K562 (cell line): ENCODE measurements around the gene RRP9. TPM values are rescaled to one million over a fixed set of nuclear protein-coding genes. Genes with fewer than 3 reads are reported as not detected.

ENCODE experiments used
- ATAC-seq: fragments of 200-7000 bp; cut with Tn5 transposase; 3 replicates; pipeline ENCODE4 v1.9.1; 2020; ENCODE audit warnings: moderate library complexity
- BruUV-seq: library from RNA; stranded (reverse); fragments of 400-500 nt; replicated peaks from 2 replicates; lab custom pipeline; 2021; lab: Mats Ljungman, UMichigan
- CTCF ChIA-PET: fragments of 300-600 bp; formaldehyde crosslinking; extraction: SDS; loops from one replicate; lab custom pipeline; 2021; ENCODE audit warnings: low intra/inter-chr PET ratio; lab: Yijun Ruan, JAX
- POLR2A ChIA-PET: fragments of 300-600, 350-650 bp; sonication (Branson Sonifier 250); formaldehyde crosslinking; extraction: SDS; loops from one replicate; lab custom pipeline; 2021; ENCODE audit warnings: antibody characterized with exemption, inconsistent platforms; lab: Yijun Ruan, JAX
- DNase-seq, 4 experiments: peaks; one replicate each; pipeline versions ENCODE4 v3.0.0 to v3.0.0-alpha.2; 2011 to 2018; ENCODE audit warnings: low spot score in 3 of 4, mixed read lengths in 3 of 4; ENCODE audit errors: extremely low read depth in 1 of 4
- FAIRE-seq: peaks from 2 replicates; lab custom pipeline; 2011; peaks lifted over from hg19 to GRCh38; lab: Jason Lieb, UNC
- H2AFZ ChIP-seq: 2 replicates; pipeline ENCODE4 v1.6.0; 2011; ENCODE audit warnings: low read depth, low read length, control low read depth, inconsistent platforms
- H3K27ac ChIP-seq: fragments of 200-600 bp; 3 replicates; pipeline ENCODE4 v1.8.0; 2011; ENCODE audit warnings: low read depth, mild to moderate bottlenecking, control low read depth, inconsistent platforms, low read length, moderate library complexity, mixed read lengths; ENCODE audit errors: extremely low read depth
- H3K27me3 ChIP-seq, 2 experiments: fragments of 300-600 bp in 1 of 2; 2 replicates in 1 of 2; 3 replicates in 1 of 2; pipeline versions ENCODE4 v1.6.0 to v1.8.0; 2011; ENCODE audit warnings: inconsistent platforms in 2 of 2, low read length in 2 of 2, mild to moderate bottlenecking in 1 of 2, mixed read lengths in 1 of 2, moderate library complexity in 1 of 2; ENCODE audit not compliant: control insufficient read depth in 2 of 2, insufficient read depth in 2 of 2
- H3K36me3 ChIP-seq: fragments of 300-600 bp; 3 replicates; pipeline ENCODE4 v1.8.0; 2011; ENCODE audit warnings: mild to moderate bottlenecking, low read length, inconsistent platforms; ENCODE audit not compliant: control insufficient read depth, insufficient read depth
- H3K4me1 ChIP-seq, 2 experiments: fragments of 200-600 bp in 1 of 2; replicated peaks in 1 of 2; 2 replicates in 1 of 2; 3 replicates in 1 of 2; pipeline versions ENCODE4 v1.5.1 to v1.8.0; 2011; ENCODE audit warnings: inconsistent platforms in 2 of 2, low read length in 2 of 2, mild to moderate bottlenecking in 1 of 2, mixed read lengths in 1 of 2, moderate library complexity in 1 of 2; ENCODE audit not compliant: control insufficient read depth in 2 of 2, insufficient read depth in 2 of 2
- H3K4me2 ChIP-seq: 2 replicates; pipeline ENCODE4 v1.6.1; 2011; ENCODE audit warnings: low read length, control low read depth, inconsistent platforms, mixed read lengths; ENCODE audit not compliant: insufficient read depth
- H3K4me3 ChIP-seq: fragments of 200-600 bp; sonication (generic), shearing (Covaris generic); 2 replicates; pipeline ENCODE4 v1.5.1; 2016; ENCODE audit warnings: control low read depth, inconsistent platforms
- H3K79me2 ChIP-seq: fragments of 200-600 bp; 3 replicates; pipeline ENCODE4 v1.8.0; 2011; ENCODE audit warnings: low read length, inconsistent platforms; ENCODE audit not compliant: control insufficient read depth, insufficient read depth
- H3K9ac ChIP-seq, 2 experiments: 2 replicates each; pipeline versions ENCODE4 v1.6.0 to v1.6.1; 2011; ENCODE audit warnings: low read depth in 2 of 2, low read length in 2 of 2, control low read depth in 1 of 2, inconsistent platforms in 1 of 2, mild to moderate bottlenecking in 1 of 2, mixed read lengths in 1 of 2; ENCODE audit not compliant: insufficient read depth in 1 of 2
- H3K9me1 ChIP-seq: one replicate; pipeline ENCODE4 v1.6.0; 2011; ENCODE audit warnings: inconsistent platforms, mild to moderate bottlenecking, low read length, moderate library complexity; ENCODE audit not compliant: control insufficient read depth, insufficient read depth
- H3K9me3 ChIP-seq: replicated peaks from 2 replicates; pipeline ENCODE4 v1.5.1; 2011; ENCODE audit warnings: low read depth, low read length, inconsistent platforms; ENCODE audit not compliant: control insufficient read depth, insufficient read depth
- H4K20me1 ChIP-seq: replicated peaks from 2 replicates; pipeline ENCODE4 v1.6.1; 2011; ENCODE audit warnings: low read length, inconsistent platforms, mixed read lengths; ENCODE audit not compliant: control insufficient read depth, insufficient read depth
- KDM5B ChIP-seq: fragments of 200-600 bp; sonication (generic); IDR thresholded peaks from 2 replicates; pipeline ENCODE4 v1.6.1; 2012; ENCODE audit warnings: low read depth, mild to moderate bottlenecking, moderate library complexity, low read length, control low read depth, inconsistent platforms; ENCODE audit not compliant: insufficient replicate concordance
- RAD51 ChIP-seq: fragments of 450-650 bp; IDR thresholded peaks from 2 replicates; pipeline ENCODE4 v1.7.1; 2016; ENCODE audit warnings: low read depth, mild to moderate bottlenecking, borderline replicate concordance
- SPI1 ChIP-seq: IDR thresholded peaks from 2 replicates; pipeline ENCODE4 v1.6.1; 2011; ENCODE audit warnings: low read depth, low read length, control low read depth, borderline replicate concordance
- ZKSCAN1 ChIP-seq: fragments of 150-350 bp; IDR thresholded peaks from 2 replicates; pipeline ENCODE4 v1.6.1; 2016; ENCODE audit warnings: low read depth, low read length
- WGBS: fragments of 100-300 bp; shearing (Covaris generic); methylation state at CpG from one replicate; pipeline ENCODE4 v1.1.6; 2016; ENCODE audit warnings: low coverage, mixed read lengths; ENCODE audit not compliant: insufficient coverage; ENCODE audit errors: missing lambda C conversion rate; 5-methylcytosine and 5-hydroxymethylcytosine counted together
- in situ Hi-C: fragments of 300-500 bp; cut with MboI; formaldehyde crosslinking; loops from 4 replicates; pipeline ENCODE4 v1.15.0; 2018; ENCODE audit warnings: inconsistent platforms, mixed read lengths
- intact Hi-C: fragments of 100-400 bp; cut with micrococcal nuclease; formaldehyde crosslinking; loops from 2 replicates; pipeline ENCODE4 v1.14.2; 2022
- polyA plus RNA-seq, 8 experiments: library from polyadenylated mRNA; depleted of rRNA in 4 of 8; stranded (reverse) in 5 of 8; unstranded in 3 of 8; fragments of >200 nt; fragmentation: Nextera tagmentation in 2 of 8; fragmentation: Illumina TruSeq in 1 of 8; extraction: Ambion mirVana in 2 of 8; extraction: Trizol in 1 of 8; gene quantifications; 2 replicates each; pipeline versions ENCODE4 v1.2.1 to v1.2.3, GENCODE V29; 2011 to 2014; ENCODE audit warnings: inconsistent platforms in 1 of 8, missing spikeins in 1 of 8
- total RNA-seq, 7 experiments: library from RNA; depleted of rRNA in 6 of 7; stranded (reverse); fragments of >200 nt in 6 of 7; fragmentation: Illumina TruSeq in 2 of 7; extraction: Trizol in 2 of 7; gene quantifications; 2 replicates each; pipeline versions ENCODE4 v1.2.1 to v1.2.3, GENCODE V29; 2011 to 2021; ENCODE audit warnings: low replicate concordance in 1 of 7
- TF ChIP-seq, protein P1 (sequence below): fragments of 450-650 bp; conservative IDR thresholded peaks from 2 replicates; pipeline ENCODE4 v1.6.1; 2016; ENCODE audit warnings: missing genetic modification characterization, low read depth, mild to moderate bottlenecking, missing compliant biosample characterization, moderate library complexity

RRP9 gene
- total and polyA plus RNA-seq, 9 of the 15 experiments (the other 6 are each of a cell fraction or from before 2014, with no cell fraction given) = 5.2 to 67.0 (median 45.9) TPM

DNA sequence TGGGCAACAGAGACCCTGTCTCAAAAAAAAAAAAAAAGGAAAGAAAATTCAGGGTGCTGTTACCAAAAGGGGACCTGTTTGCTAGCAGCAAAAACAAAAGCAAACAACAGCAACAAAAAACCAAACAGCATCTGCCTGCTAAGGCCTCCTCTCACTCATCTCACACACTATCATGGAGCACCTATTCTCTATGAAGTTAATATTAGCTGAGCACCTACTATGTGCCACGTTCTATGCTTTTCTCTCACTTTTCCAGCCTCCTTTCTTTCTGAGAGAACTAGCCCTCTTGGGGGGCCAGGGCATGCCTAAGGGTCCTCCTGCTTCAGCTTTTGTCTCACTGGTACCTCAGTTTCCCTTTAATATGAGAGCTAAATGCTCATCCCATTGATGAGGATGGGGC lies 13.0 kb upstream of the RRP9 start:
- 11% methylated on average over 1 of the region's 1 CpG for WGBS
- FAIRE-seq = no peak
- no peak overlapping the region for H3K9ac ChIP-seq
- no peak overlapping the region for H3K4me2 ChIP-seq
- H3K27me3 ChIP-seq = peaks cover 0 to 4% of the 10 kb centered on the region in 2 experiments; a peak in 2 of 5 replicates
- in situ Hi-C loops (no loop called here), intact Hi-C loops (no loop called here)
- POLR2A ChIA-PET = interaction anchor here (0.6 to 1.1 kb wide), 4 partner anchors 10 to 104 kb away, joined by 3 to 5 read pairs (median 4); partner anchors contain the start of gene PARP3
- no peak for ATAC-seq
- H2AFZ ChIP-seq = no peak overlapping the region
- TF ChIP-seq ZKSCAN1 (peak; percentile 15; the same call in 1 of the 2 replicates), KDM5B (no peak), RAD51 (no peak)
- TF ChIP-seq, all 486 proteins: peak for 1
- DNase-seq = no peak
- Histone ChIP-seq H3K79me2 (no peaks in the 10 kb centered on the region), H3K9me1 (no peaks in the 10 kb centered on the region), H3K36me3 (no peaks in the 10 kb centered on the region), H4K20me1 (no peaks in the 10 kb centered on the region), H3K27ac (no peak overlapping the region), H3K4me3 (no peak overlapping the region), H3K9me3 (no peaks in the 10 kb centered on the region), H3K4me1 (peaks cover 0 to 7% of the 10 kb centered on the region in 2 experiments; a peak in 1 of 5 replicates)
- CTCF ChIA-PET = no interaction called here
- no TSS peak for BruUV-seq

DNA sequence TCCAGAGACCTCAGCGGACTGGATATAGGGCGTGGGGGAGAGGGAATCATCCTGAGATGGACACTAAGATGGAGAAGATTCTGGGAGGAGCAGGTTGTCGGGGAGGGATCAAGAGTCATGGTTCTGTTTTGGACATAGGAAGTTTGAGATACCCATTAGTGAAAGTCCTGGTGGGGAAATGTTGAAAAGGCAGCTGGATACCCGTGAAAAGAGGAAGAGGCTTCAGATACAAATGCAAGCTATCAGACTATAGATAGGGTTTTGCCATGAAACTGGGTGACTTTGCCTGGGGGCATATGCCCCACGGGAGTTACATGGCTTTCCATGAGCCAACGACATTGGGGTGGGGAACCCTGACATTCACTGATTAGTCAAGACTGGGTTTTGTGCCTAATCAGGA lies 12.4 kb upstream of the RRP9 start:
- DNase-seq (no peak), ATAC-seq (no peak), FAIRE-seq (no peak)
- BruUV-seq = no TSS peak
- POLR2A ChIA-PET = interaction anchor here (0.6 to 1.1 kb wide), 4 partner anchors 9 to 104 kb away, joined by 3 to 5 read pairs (median 4); partner anchors contain the start of gene PARP3
- Histone ChIP-seq H3K4me1 (peaks cover 0 to 5% of the 10 kb centered on the region in 2 experiments; a peak in 1 of 5 replicates), H2AFZ (no peak overlapping the region), H3K79me2 (no peaks in the 10 kb centered on the region), H4K20me1 (no peaks in the 10 kb centered on the region), H3K9me1 (no peaks in the 10 kb centered on the region), H3K9me3 (no peaks in the 10 kb centered on the region), H3K27me3 (peaks cover 0 to 4% of the 10 kb centered on the region in 2 experiments; a peak in 2 of 5 replicates), H3K4me2 (no peak overlapping the region), H3K4me3 (no peak overlapping the region), H3K9ac (no peak overlapping the region), H3K27ac (no peak overlapping the region), H3K36me3 (no peaks in the 10 kb centered on the region)
- in situ Hi-C loops (no loop called here), intact Hi-C loops (no loop called here)
- TF ChIP-seq, protein P1, sequence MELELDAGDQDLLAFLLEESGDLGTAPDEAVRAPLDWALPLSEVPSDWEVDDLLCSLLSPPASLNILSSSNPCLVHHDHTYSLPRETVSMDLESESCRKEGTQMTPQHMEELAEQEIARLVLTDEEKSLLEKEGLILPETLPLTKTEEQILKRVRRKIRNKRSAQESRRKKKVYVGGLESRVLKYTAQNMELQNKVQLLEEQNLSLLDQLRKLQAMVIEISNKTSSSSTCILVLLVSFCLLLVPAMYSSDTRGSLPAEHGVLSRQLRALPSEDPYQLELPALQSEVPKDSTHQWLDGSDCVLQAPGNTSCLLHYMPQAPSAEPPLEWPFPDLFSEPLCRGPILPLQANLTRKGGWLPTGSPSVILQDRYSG (tag) = no peak
- peak; percentile 61; the same call in 1 of the 2 replicates for TF ChIP-seq SPI1
- WGBS = 0% methylated on average over 5 of the region's 6 CpGs
- CTCF ChIA-PET = no interaction called here
